SKM-1 (cell line): Measurements from ENCODE around the gene CDC14B.
"Not testable (repeated sequence)": the region's sequence is repeated elsewhere in the genome, so short reads cannot be mapped to it uniquely, and the experiment has no call there.

Experiments
- DNase-seq: peaks from one replicate; lab custom pipeline; 2025; ENCODE audit not compliant: unreplicated experiment; lab: John Stamatoyannopoulos, UW

Gene CDC14B

DNA sequence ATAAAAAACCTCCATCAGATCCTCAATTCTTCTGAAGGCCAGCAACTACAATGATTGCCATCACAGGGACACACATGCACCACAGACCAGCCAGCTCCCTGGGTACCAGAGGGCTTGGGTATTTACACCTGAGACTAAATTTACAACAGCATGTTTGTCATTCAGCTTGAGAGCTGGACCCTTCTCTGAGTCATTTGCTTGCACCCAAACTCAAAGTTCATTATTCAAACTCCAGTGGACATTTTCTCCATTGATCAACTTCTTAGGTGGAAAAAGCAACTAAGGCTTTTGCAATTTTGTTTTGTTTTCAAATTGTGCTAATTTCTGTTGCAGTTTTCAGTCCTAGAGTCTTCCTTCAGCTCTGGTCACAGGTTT lies 116.3 kb downstream of the CDC14B start:
- not testable (repeated sequence) for DNase-seq

- no peak for DNase-seq
Measured at GRCh38 chr9:96502539-96503373, 116.9 kb downstream of the CDC14B start.

DNA sequence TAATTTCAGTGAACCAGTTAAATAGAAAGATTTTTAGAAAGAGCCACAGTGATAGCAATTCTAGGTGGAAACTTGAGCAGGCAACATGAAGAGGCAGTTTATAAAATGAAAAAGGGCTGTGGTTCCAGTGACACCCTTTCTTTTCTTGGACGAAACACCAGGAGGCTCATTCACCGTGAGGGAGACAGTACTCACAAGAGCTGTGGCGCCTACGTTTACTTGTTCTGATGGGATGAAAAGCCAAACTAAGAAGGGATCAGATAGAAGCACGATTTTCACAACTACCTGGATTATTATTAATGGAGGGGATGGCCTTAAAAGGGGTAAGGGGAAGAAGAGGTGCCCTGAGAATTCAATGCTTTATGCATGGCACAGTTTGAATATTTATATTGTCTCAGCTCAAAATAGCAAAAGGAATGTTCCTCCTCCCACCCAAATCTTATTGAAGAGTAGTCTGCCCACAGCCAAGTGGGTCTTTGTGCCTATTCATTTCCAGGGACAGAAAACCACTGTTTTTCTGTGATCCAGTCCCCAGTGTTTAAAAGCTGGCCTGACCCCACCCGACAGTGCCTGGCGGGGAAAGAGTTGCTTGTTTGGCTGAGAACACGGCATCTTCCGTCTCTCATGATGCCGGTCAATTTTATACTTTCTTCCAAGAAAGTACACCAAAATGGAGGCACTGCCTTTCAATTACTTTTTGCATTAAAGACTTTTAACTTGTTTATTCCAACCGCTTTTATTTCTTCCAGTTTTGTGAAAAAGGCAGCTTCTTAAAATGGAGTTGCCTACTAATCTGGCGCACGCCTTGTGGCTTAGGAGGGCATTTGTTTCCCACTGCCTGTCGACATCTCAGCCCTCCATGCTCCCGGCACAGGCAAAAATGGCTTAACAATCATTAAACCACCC lies 117.8 kb downstream of the CDC14B start:
- no peak for DNase-seq

DNA sequence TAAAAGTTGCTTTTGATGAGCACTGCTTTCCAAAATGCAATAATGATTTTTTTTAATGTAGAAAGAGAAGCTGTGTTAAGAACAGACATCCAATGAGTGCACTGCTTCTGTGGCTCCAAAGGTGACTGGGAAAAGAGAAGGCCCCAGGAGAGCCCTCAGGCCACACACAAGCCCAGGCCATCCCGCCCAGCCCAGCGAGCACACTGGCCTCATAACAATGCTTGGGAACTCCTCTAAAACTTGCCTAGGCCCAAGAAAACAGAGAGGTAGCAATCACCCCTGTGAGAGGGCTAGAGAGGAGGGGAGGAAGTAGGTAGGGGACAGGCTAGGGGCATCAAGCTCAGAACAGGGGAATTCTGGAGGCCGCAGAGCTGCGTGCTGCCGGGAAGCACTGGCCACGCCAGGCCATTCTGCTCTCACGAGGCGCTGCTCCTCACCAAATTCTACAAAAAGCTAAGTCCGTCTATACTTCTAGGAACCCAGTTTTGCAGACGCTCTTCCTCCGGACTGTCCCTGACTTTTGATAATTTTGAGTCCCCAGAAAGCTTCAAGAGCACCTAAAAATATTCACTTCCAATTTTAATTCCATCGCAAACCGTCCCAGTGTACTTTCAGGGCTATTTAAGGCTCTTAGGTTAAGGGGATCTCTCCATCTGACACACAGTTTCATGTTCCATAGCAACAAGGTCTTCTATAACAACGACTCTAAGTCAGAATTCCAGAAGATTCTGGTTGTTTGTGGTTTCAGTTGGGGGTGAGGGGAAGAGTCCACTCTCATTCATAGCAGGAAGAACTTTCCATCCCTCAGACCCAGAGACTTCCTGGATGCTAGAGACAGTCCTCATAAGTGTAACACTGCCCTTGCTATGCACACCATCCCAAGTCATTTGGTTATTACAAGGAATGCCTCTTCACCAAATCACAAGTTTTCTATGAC lies 118.7 kb downstream of the CDC14B start:
- DNase-seq, result no peak

DNA sequence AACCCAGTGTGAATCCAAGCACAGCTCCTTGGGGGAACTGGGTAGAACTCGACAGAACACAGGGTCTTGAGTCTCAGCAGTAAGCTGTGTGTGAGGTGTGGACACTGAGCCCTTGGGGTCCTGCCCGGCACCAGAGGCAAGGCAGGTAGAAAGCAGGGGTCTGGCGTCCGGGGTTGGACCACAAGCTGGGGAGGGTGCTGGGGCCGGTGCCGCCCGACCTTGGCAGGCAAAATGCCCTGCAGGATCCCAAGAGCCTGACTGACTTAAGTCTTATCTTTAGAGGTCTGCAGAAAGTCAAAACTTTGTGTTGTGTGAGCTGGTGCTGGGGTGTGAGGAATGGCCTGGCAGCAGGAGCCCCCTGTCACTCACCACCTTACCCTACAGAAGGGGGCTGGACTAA lies 120.4 kb downstream of the CDC14B start:
- no peak for DNase-seq

DNA sequence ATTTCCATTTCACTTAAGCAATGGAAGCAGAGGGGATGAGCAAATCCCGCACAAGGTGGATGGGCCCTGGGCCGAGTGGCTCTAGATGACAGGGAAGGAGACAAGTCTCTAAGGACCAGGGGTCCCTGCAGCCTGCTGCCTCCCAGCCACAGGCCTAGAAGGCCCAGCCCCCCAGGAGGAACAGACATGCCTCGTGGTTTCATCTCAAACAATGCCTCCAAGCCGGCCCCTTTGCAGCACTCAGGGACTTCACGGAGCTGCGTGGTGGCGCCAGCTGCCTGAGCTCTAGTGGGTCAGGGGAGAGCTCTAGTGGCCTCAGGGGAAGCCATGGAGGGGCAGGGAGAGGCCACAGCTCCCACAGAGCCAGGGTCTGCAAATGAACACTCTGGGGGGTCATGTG lies 120.8 kb downstream of the CDC14B start:
- DNase-seq, result no peak

- DNase-seq, result no peak
Measured at GRCh38 chr9:96497117-96497399, 122.6 kb downstream of the CDC14B start.

- DNase-seq, result no peak
Measured at GRCh38 chr9:96496368-96497116, 123.1 kb downstream of the CDC14B start.

- no peak for DNase-seq
Measured at GRCh38 chr9:96495341-96495740, 124.3 kb downstream of the CDC14B start.

DNA sequence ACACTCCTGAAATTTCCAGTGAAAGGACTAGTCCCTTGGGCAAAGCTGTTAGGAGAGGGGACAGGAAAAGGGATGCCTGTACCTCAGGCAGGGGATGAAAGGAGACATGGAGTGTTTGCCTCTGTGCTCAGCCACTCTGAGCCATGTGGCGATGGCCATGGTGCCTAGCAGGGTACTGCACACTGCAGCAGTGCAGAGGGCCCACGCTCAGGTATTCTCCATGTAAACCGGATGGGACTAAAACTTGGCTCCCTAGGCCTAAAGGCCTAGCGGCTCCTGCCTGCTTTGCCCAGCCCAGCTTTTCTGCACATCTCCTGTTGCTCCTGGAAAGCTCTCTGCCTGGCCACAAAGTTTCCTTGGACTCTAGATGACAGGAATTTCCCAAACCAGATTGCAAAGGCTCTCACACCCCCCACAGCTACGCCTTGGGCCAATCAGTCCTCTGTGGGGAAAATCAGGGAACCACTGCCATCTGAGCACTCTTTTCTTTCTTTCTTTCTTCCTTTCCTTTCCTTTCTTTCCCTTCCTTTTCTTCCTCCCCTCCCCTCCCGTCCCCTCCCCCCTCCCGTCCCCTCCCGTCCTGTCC lies 125.3 kb downstream of the CDC14B start:
- DNase-seq, result no peak

DNA sequence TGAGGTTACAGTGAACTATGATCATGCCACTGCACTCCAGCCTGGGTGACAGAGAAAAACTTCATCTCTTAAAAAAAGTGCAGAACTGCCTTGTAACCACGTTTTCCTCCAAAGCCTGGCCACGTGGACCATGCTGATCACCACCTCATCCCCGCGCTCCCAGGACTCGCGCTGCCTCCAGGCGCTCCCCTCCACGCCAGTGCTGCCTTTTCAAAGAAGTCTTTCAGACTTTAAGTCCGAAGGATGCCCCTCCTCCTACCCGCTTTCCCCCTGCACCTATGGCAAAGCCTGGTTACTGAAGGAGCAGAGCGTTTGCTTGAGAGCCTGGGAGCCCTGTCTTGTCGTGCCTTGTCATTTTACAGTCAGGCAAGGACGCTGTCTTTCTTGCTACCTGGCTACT lies 125.9 kb downstream of the CDC14B start:
- DNase-seq, result no peak

- no peak for DNase-seq
Measured at GRCh38 chr9:96492993-96493531, 126.6 kb downstream of the CDC14B start.

GRCh38 chr9:96491880-96492525 lies 127.6 kb downstream of the CDC14B start:
- DNase-seq, result no peak

GRCh38 chr9:96491079-96491879 lies 128.4 kb downstream of the CDC14B start:
- DNase-seq, result no peak

- no peak for DNase-seq
Measured at GRCh38 chr9:96490534-96491078, 129.0 kb downstream of the CDC14B start.

DNA sequence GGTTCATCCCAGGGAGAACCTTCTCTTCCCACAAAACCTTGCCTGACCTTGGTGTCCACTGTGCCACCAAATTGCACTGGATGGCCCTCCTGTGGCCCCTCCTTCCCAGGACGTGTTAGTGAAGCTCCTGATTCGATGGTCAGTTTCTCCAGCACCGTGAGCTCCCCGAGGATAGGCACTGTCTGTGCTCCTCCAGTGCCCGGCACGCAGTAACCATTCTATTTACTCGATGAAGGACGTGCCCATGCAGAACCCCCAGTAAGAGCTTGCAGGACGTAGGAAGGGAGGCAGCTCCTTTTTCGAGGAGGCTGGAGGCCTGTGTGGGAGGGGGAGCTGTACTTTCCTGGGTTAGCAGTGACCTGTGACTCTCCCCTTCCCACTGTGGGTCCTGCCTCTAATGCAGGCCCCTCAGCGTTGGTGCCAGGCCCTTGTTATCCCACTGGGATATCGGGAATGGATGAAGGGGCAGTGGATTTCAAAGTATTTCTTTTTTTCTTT lies 130.1 kb downstream of the CDC14B start:
- no peak for DNase-seq

DNA sequence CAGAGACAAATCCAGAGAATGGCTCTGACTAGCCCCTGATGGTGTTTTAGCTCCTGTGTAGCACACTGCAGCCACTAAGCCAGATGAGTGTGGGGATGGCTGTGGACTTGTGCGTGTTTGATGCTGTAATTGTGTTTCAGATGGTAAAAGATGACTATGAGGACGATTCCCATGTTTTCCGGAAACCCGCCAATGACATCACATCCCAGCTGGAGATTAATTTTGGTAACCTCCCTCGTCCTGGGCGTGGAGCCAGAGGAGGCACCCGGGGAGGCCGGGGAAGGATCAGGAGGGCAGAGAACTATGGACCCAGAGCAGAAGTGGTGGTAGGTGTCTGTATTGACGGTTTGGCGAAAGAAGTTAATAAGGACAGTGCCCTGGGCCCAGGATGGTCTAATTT lies 131.7 kb downstream of the CDC14B start:
- no peak for DNase-seq

DNA sequence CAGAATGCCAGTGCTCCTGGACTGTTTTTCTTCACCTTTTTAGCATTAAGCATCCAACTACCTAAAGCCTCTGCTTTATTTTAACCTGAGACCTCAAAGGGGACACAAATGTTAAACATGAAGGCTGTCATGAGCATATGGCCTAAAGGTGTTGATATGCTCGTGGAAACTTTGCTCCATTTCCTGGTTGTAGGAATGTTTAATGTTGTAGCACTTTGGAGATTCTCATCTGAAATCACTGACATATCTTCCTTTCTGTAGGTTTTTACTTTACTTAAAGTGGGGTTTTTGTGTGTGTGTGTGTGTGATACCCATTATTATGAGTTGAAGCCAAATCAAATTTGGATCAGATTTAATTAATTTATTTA lies 132.6 kb downstream of the CDC14B start:
- no peak for DNase-seq
